Endothelial cell of umbilical vein (primary cell): Measurements from ENCODE around the gene CNN2. TPM values are rescaled to one million over a fixed set of nuclear protein-coding genes. Genes with fewer than 3 reads are reported as not detected.

ENCODE experiments used
- BruUV-seq: library from RNA; stranded (reverse); fragments of 400-500 nt; replicated peaks from 2 replicates; lab custom pipeline; 2021; lab: Mats Ljungman, UMichigan
- CTCF ChIA-PET: fragments of 300-600, 350-600 bp; sonication (Branson Sonifier 250); formaldehyde crosslinking; loops from one replicate; lab custom pipeline; 2021; ENCODE audit warnings: antibody characterized with exemption, inconsistent platforms; lab: Charles Lee
- POLR2A ChIA-PET: fragments of 300-600, 350-600 bp; sonication (Branson Sonifier 250); formaldehyde crosslinking; loops from one replicate; lab custom pipeline; 2021; ENCODE audit warnings: antibody characterized with exemption, inconsistent platforms; lab: Charles Lee
- DNase-seq: peaks from one replicate; pipeline ENCODE4 v3.0.0-alpha.2; 2011; ENCODE audit warnings: low read depth, low spot score
- FAIRE-seq: peaks from 2 replicates; lab custom pipeline; 2011; peaks lifted over from hg19 to GRCh38; lab: Jason Lieb, UNC
- H2AFZ ChIP-seq: 2 replicates; pipeline ENCODE4 v1.6.0; 2012; ENCODE audit warnings: low read depth, low read length, control low read depth, inconsistent platforms
- H3K27ac ChIP-seq: 2 replicates; pipeline ENCODE4 v1.5.1; 2011; ENCODE audit warnings: low read depth, mild to moderate bottlenecking, control low read depth, low read length, moderate library complexity; ENCODE audit not compliant: insufficient read depth
- H3K27me3 ChIP-seq, 2 experiments: 2 replicates each; pipeline versions ENCODE4 v1.6.0 to v1.6.1; 2011; ENCODE audit warnings: low read length in 2 of 2, mixed read lengths in 1 of 2; ENCODE audit not compliant: control insufficient read depth in 2 of 2, insufficient read depth in 2 of 2
- H3K36me3 ChIP-seq, 2 experiments: 2 replicates in 1 of 2; 3 replicates in 1 of 2; pipeline ENCODE4 v1.5.1; 2011; ENCODE audit warnings: low read length in 2 of 2, mild to moderate bottlenecking in 1 of 2, moderate library complexity in 1 of 2; ENCODE audit not compliant: control insufficient read depth in 2 of 2, insufficient read depth in 2 of 2; ENCODE audit errors: extremely low read depth in 1 of 2
- H3K4me1 ChIP-seq: 3 replicates; pipeline ENCODE4 v1.5.1; 2011; ENCODE audit warnings: mild to moderate bottlenecking, low read length; ENCODE audit not compliant: control insufficient read depth, insufficient read depth; ENCODE audit errors: extremely low read depth
- H3K4me2 ChIP-seq: 2 replicates; pipeline ENCODE4 v1.6.1; 2011; ENCODE audit warnings: low read length, control low read depth, mixed read lengths; ENCODE audit not compliant: insufficient read depth
- H3K4me3 ChIP-seq, 3 experiments: fragments of 200-600 bp in 1 of 3; sonication (generic), shearing (Covaris generic) in 1 of 3; replicated peaks in 1 of 3; 2 replicates each; pipeline ENCODE4 v1.5.1; 2011 to 2016; ENCODE audit warnings: control low read depth in 3 of 3, low read length in 3 of 3, mild to moderate bottlenecking in 2 of 3, inconsistent platforms in 1 of 3, low read depth in 1 of 3, moderate library complexity in 1 of 3; ENCODE audit not compliant: insufficient read depth in 1 of 3
- H3K79me2 ChIP-seq: 2 replicates; pipeline ENCODE4 v1.6.0; 2012; ENCODE audit warnings: low read length, inconsistent platforms; ENCODE audit not compliant: control insufficient read depth, insufficient read depth
- H3K9ac ChIP-seq: replicated peaks from 2 replicates; pipeline ENCODE3; 2011; ENCODE audit warnings: low read length, control low read depth; ENCODE audit not compliant: insufficient read depth; ENCODE audit errors: extremely low read depth
- H3K9me1 ChIP-seq: replicated peaks from 3 replicates; pipeline ENCODE4 v1.6.0; 2011; ENCODE audit warnings: mild to moderate bottlenecking, low read length; ENCODE audit not compliant: control insufficient read depth, insufficient read depth; ENCODE audit errors: extremely low read depth
- H3K9me3 ChIP-seq: replicated peaks from 2 replicates; pipeline ENCODE4 v1.5.1; 2012; ENCODE audit warnings: low read length, inconsistent platforms; ENCODE audit not compliant: control insufficient read depth, insufficient read depth
- H4K20me1 ChIP-seq: replicated peaks from 2 replicates; pipeline ENCODE3; 2011; ENCODE audit warnings: mild to moderate bottlenecking, low read length; ENCODE audit not compliant: control insufficient read depth, insufficient read depth; ENCODE audit errors: extremely low read depth
- EZH2 ChIP-seq: IDR thresholded peaks from 2 replicates; pipeline ENCODE4 v1.6.1; 2012; ENCODE audit warnings: borderline replicate concordance, low read depth, mild to moderate bottlenecking, moderate library complexity, low read length, inconsistent platforms; ENCODE audit not compliant: severe bottlenecking
- FOS ChIP-seq: IDR thresholded peaks from 2 replicates; pipeline ENCODE4 v1.6.1; 2011; ENCODE audit warnings: mild to moderate bottlenecking, low read length, moderate library complexity, borderline replicate concordance; ENCODE audit not compliant: insufficient read depth
- GATA2 ChIP-seq: IDR thresholded peaks from 2 replicates; pipeline ENCODE4 v1.7.0; 2011; ENCODE audit warnings: low read depth, mild to moderate bottlenecking, moderate library complexity, mixed read lengths, low read length; ENCODE audit not compliant: insufficient read length, insufficient read depth
- JUN ChIP-seq: IDR thresholded peaks from 2 replicates; pipeline ENCODE4 v1.6.1; 2011; ENCODE audit warnings: borderline replicate concordance, low read depth; ENCODE audit not compliant: insufficient read length, insufficient read depth
- MYC ChIP-seq: IDR thresholded peaks from one replicate; pipeline ENCODE4 v1.6.1; 2011; ENCODE audit warnings: mild to moderate bottlenecking, low read depth, low read length
- POLR2A ChIP-seq: IDR thresholded peaks from 2 replicates; pipeline ENCODE4 v1.6.1; 2012; ENCODE audit warnings: low read depth, mild to moderate bottlenecking, control low read depth, low read length
- POLR2AphosphoS5 ChIP-seq: IDR thresholded peaks from 2 replicates; pipeline ENCODE4 v1.6.1; 2012; ENCODE audit warnings: low read depth, mild to moderate bottlenecking, control low read depth, low read length, moderate library complexity; ENCODE audit not compliant: insufficient read depth
- dilution Hi-C: fragments of 300-500 bp; cut with MboI; formaldehyde crosslinking; loops from one replicate; pipeline ENCODE4 v1.15.0; 2019; ENCODE audit warnings: low sequenced_read_pairs; ENCODE audit not compliant: extremely low pct_ligation_motif_present
- intact Hi-C: fragments of 100-400 bp; cut with micrococcal nuclease; formaldehyde crosslinking; loops from one replicate; pipeline ENCODE4 v1.10.0; 2022
- polyA plus RNA-seq, 4 experiments: library from polyadenylated mRNA; depleted of rRNA in 3 of 4; stranded (reverse) in 3 of 4; unstranded in 1 of 4; fragments of >200 nt; gene quantifications; 2 replicates each; pipeline versions ENCODE4 v1.2.1 to v1.2.3, GENCODE V29; 2011 to 2012; ENCODE audit warnings: missing spikeins in 1 of 4
- total RNA-seq: library from RNA; stranded (reverse); gene quantifications from 2 replicates; pipeline ENCODE4 v1.2.3, GENCODE V29; 2021
- TF ChIP-seq, protein P1 (sequence below): IDR thresholded peaks from 2 replicates; pipeline ENCODE4 v1.6.1; 2011; ENCODE audit not compliant: insufficient read depth, insufficient read length
- TF ChIP-seq, protein P2 (sequence below), 2 donors: IDR thresholded peaks; 1 replicate in 1 of 2; 2 replicates in 1 of 2; pipeline ENCODE4 v1.5.1; 2011; ENCODE audit warnings: low read length in 2 of 2, mild to moderate bottlenecking in 2 of 2, moderate library complexity in 2 of 2, control low read depth in 1 of 2, inconsistent platforms in 1 of 2, low read depth in 1 of 2; ENCODE audit not compliant: insufficient read depth in 1 of 2; ENCODE audit errors: extremely low read depth in 1 of 2

CNN2 gene
- total and polyA plus RNA-seq, 2 donors (not counting 3 experiments of a cell fraction or from before 2014, with no cell fraction given): 207 to 286 TPM

DNA sequence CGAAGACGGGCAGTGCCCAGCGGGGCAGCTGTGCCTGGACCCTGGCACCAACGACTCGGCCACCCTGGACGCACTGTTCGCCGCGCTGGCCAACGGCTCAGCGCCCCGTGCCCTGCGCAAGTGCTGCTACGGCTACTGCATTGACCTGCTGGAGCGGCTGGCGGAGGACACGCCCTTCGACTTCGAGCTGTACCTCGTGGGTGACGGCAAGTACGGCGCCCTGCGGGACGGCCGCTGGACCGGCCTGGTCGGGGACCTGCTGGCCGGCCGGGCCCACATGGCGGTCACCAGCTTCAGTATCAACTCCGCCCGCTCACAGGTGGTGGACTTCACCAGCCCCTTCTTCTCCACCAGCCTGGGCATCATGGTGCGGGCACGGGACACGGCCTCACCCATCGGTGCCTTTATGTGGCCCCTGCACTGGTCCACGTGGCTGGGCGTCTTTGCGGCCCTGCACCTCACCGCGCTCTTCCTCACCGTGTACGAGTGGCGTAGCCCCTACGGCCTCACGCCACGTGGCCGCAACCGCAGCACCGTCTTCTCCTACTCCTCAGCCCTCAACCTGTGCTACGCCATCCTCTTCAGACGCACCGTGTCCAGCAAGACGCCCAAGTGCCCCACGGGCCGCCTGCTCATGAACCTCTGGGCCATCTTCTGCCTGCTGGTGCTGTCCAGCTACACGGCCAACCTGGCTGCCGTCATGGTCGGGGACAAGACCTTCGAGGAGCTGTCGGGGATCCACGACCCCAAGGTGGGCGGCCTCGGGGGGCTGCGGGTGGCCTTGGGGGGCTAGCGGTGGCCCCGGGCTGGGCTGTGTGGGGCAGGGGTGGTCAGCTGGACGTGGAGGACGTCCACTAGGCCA, 21.4 kb upstream of the CNN2 start:
- FAIRE-seq: no peak
- no peak overlapping the region for H3K4me3 ChIP-seq
- CTCF ChIA-PET: interaction anchor here (1.0 kb wide), 1 partner anchor 8 kb away, joined by 3 read pairs; no protein-coding TSS in a partner anchor
- H3K4me1 ChIP-seq: no peaks in the 10 kb centered on the region
- POLR2A ChIA-PET: no interaction called here
- no peaks in the 10 kb centered on the region for H3K9me3 ChIP-seq
- no peaks in the 10 kb centered on the region for H3K79me2 ChIP-seq
- H4K20me1 ChIP-seq: no peaks in the 10 kb centered on the region
- H3K27ac ChIP-seq: no peak overlapping the region
- H3K9me1 ChIP-seq: no peaks in the 10 kb centered on the region
- dilution Hi-C loops (no loop called here), intact Hi-C loops (no loop called here)
- TF ChIP-seq GATA2 (no peak), POLR2A (no peak), EZH2 (no peak), JUN (no peak), MYC (no peak), FOS (no peak), POLR2AphosphoS5 (no peak)
- TF ChIP-seq, protein P1, sequence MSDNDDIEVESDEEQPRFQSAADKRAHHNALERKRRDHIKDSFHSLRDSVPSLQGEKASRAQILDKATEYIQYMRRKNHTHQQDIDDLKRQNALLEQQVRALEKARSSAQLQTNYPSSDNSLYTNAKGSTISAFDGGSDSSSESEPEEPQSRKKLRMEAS: no peak
- TF ChIP-seq, protein P2, sequence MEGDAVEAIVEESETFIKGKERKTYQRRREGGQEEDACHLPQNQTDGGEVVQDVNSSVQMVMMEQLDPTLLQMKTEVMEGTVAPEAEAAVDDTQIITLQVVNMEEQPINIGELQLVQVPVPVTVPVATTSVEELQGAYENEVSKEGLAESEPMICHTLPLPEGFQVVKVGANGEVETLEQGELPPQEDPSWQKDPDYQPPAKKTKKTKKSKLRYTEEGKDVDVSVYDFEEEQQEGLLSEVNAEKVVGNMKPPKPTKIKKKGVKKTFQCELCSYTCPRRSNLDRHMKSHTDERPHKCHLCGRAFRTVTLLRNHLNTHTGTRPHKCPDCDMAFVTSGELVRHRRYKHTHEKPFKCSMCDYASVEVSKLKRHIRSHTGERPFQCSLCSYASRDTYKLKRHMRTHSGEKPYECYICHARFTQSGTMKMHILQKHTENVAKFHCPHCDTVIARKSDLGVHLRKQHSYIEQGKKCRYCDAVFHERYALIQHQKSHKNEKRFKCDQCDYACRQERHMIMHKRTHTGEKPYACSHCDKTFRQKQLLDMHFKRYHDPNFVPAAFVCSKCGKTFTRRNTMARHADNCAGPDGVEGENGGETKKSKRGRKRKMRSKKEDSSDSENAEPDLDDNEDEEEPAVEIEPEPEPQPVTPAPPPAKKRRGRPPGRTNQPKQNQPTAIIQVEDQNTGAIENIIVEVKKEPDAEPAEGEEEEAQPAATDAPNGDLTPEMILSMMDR (IDR thresholded peaks at IDR 0.05; ENCODE audit: extremely low read depth in 1 of 2, insufficient read depth in 1 of 2, low read depth in 1 of 2, low read length in 2 of 2): no peak
- peaks cover 3 to 6% of the 10 kb centered on the region in 2 experiments for H3K27me3 ChIP-seq
- H2AFZ ChIP-seq: no peak overlapping the region
- H3K36me3 ChIP-seq: peaks cover 0 to 3% of the 10 kb centered on the region in 2 experiments
- no peak overlapping the region for H3K4me2 ChIP-seq
- no peak for DNase-seq
- no TSS peak for BruUV-seq
- H3K9ac ChIP-seq: no peak overlapping the region
